Neural cell (in vitro differentiated cells): ENCODE data around the gene PGLYRP1. TPM values are rescaled to one million over a fixed set of nuclear protein-coding genes. Genes with fewer than 3 reads are reported as not detected.

Source experiments
- H2AFZ ChIP-seq: fragments of 200-600, 300-800 bp; sonication (generic), shearing (Covaris generic); 2 replicates; pipeline ENCODE4 v1.6.0; 2014; ENCODE audit warnings: low read depth, mild to moderate bottlenecking, antibody characterized with exemption, low read length, moderate library complexity
- H3F3A ChIP-seq: fragments of 200-600 bp; shearing (Covaris generic); 2 replicates; pipeline ENCODE4 v1.6.1; 2016; ENCODE audit warnings: mild to moderate bottlenecking, moderate library complexity, mixed read lengths, antibody characterized with exemption, low read length; ENCODE audit not compliant: insufficient read depth, poor library complexity, severe bottlenecking
- H3K27ac ChIP-seq: fragments of 200-600, 300-800 bp; sonication (generic), shearing (Covaris generic); 2 replicates; pipeline ENCODE4 v1.5.1; 2014; ENCODE audit warnings: mild to moderate bottlenecking, low read length, moderate library complexity
- H3K27me3 ChIP-seq: fragments of 300-800, 200-600 bp; sonication (generic), shearing (Covaris generic); 2 replicates; pipeline ENCODE4 v1.6.0; 2014; ENCODE audit warnings: mild to moderate bottlenecking, low read depth, low read length, moderate library complexity; ENCODE audit not compliant: insufficient read depth
- H3K36me3 ChIP-seq: fragments of 300-800, 200-600 bp; sonication (generic), shearing (Covaris generic); 2 replicates; pipeline ENCODE4 v1.5.1; 2014; ENCODE audit warnings: mild to moderate bottlenecking, antibody characterized with exemption, low read length, moderate library complexity; ENCODE audit not compliant: insufficient read depth
- H3K4me2 ChIP-seq: fragments of 300-800, 200-600 bp; sonication (generic), shearing (Covaris generic); 2 replicates; pipeline ENCODE4 v1.6.0; 2014; ENCODE audit warnings: mild to moderate bottlenecking, low read length
- H3K4me3 ChIP-seq: fragments of 300-800, 200-600 bp; sonication (generic), shearing (Covaris generic); 2 replicates; pipeline ENCODE4 v1.5.1; 2014; ENCODE audit warnings: mild to moderate bottlenecking, low read length, moderate library complexity
- H3K79me2 ChIP-seq: fragments of 200-600 bp; shearing (Covaris generic); replicated peaks from 2 replicates; pipeline ENCODE4 v1.6.0; 2014; ENCODE audit warnings: mild to moderate bottlenecking, low read length, moderate library complexity; ENCODE audit not compliant: insufficient read depth
- H3K9ac ChIP-seq: fragments of 300-800, 200-600 bp; sonication (generic), shearing (Covaris generic); 2 replicates; pipeline ENCODE4 v1.6.1; 2016; ENCODE audit warnings: mild to moderate bottlenecking, low read length, mixed read lengths
- H3K9me2 ChIP-seq: fragments of 200-600 bp; shearing (Covaris generic); 2 replicates; pipeline ENCODE4 v1.6.1; 2016; ENCODE audit warnings: mild to moderate bottlenecking, low read length, mixed read lengths; ENCODE audit not compliant: insufficient read depth
- H3K9me3 ChIP-seq: fragments of 200-600, 300-800 bp; sonication (generic), shearing (Covaris generic); 2 replicates; pipeline ENCODE4 v1.6.1; 2016; ENCODE audit warnings: mild to moderate bottlenecking, mixed run types, low read length, moderate library complexity, mixed read lengths
- H4K20me1 ChIP-seq: fragments of 200-600 bp; shearing (Covaris generic); 2 replicates; pipeline ENCODE4 v1.6.1; 2016; ENCODE audit warnings: mild to moderate bottlenecking, mixed run types; ENCODE audit not compliant: insufficient read depth
- CTCF ChIP-seq: fragments of 450-650 bp; IDR thresholded peaks from 2 replicates; pipeline ENCODE4 v1.5.1; 2014; ENCODE audit warnings: antibody characterized with exemption, mild to moderate bottlenecking, moderate library complexity; ENCODE audit not compliant: poor library complexity, severe bottlenecking
- EP300 ChIP-seq: fragments of 450-650 bp; conservative IDR thresholded peaks from 2 replicates; pipeline ENCODE4 v1.6.1; 2014; ENCODE audit warnings: antibody characterized with exemption, mild to moderate bottlenecking, moderate library complexity; ENCODE audit not compliant: poor library complexity, severe bottlenecking
- EZH2 ChIP-seq: fragments of 200-600, 300-800 bp; shearing (Covaris generic), sonication (generic); IDR thresholded peaks from 2 replicates; pipeline ENCODE4 v1.6.1; 2014; ENCODE audit warnings: antibody characterized with exemption, low read length, borderline replicate concordance, mild to moderate bottlenecking; ENCODE audit not compliant: insufficient read depth, poor library complexity, severe bottlenecking
- MXI1 ChIP-seq: fragments of 450-650 bp; conservative IDR thresholded peaks from 2 replicates; pipeline ENCODE4 v1.6.1; 2014; ENCODE audit warnings: antibody characterized with exemption, mild to moderate bottlenecking; ENCODE audit not compliant: poor library complexity, severe bottlenecking
- POLR2AphosphoS5 ChIP-seq: IDR thresholded peaks from 2 replicates; pipeline ENCODE4 v1.6.1; 2012
- RAD21 ChIP-seq: fragments of 450-650 bp; conservative IDR thresholded peaks from 2 replicates; pipeline ENCODE4 v1.6.1; 2014; ENCODE audit warnings: antibody characterized with exemption, mild to moderate bottlenecking, moderate library complexity
- REST ChIP-seq: IDR thresholded peaks from 2 replicates; pipeline ENCODE4 v1.6.1; 2012; ENCODE audit warnings: borderline replicate concordance
- SMC3 ChIP-seq: fragments of 450-650 bp; conservative IDR thresholded peaks from 2 replicates; pipeline ENCODE4 v1.6.1; 2014; ENCODE audit warnings: antibody characterized with exemption, mild to moderate bottlenecking, moderate library complexity; ENCODE audit not compliant: poor library complexity
- TAF1 ChIP-seq: IDR thresholded peaks from 2 replicates; pipeline ENCODE4 v1.6.1; 2012; ENCODE audit warnings: low read depth
- polyA plus RNA-seq: library from polyadenylated mRNA; depleted of rRNA; stranded (reverse); fragments of >200 nt; gene quantifications from 2 replicates; pipeline ENCODE4 v1.2.3, GENCODE V29; 2014

The PGLYRP1 gene
- polyA plus RNA-seq, 1 donor from 2014 or later = not detected

- no peak overlapping the region for H3K4me2 ChIP-seq
- H3K79me2 ChIP-seq = no peaks in the 10 kb centered on the region
- H3F3A ChIP-seq = no peaks in the 10 kb centered on the region
- H4K20me1 ChIP-seq = no peaks in the 10 kb centered on the region
- no peak overlapping the region for H3K4me3 ChIP-seq
- H3K36me3 ChIP-seq = no peaks in the 10 kb centered on the region
- no peak overlapping the region for H2AFZ ChIP-seq
- no peaks in the 10 kb centered on the region for H3K9me3 ChIP-seq
- H3K27me3 ChIP-seq = no peaks in the 10 kb centered on the region
- H3K27ac ChIP-seq = no peak overlapping the region
- no peak overlapping the region for H3K9ac ChIP-seq
- H3K9me2 ChIP-seq = no peaks in the 10 kb centered on the region
- TF ChIP-seq CTCF = no peak
- no peak for TF ChIP-seq MXI1
- no peak for TF ChIP-seq TAF1
- TF ChIP-seq EZH2 = no peak
- no peak for TF ChIP-seq REST
- no peak for TF ChIP-seq EP300
- no peak for TF ChIP-seq SMC3
- TF ChIP-seq POLR2AphosphoS5 = no peak
- TF ChIP-seq RAD21 = no peak
Observed at GRCh38 chr19:46049597-46049996, 26.7 kb upstream of the PGLYRP1 start.

- no peak overlapping the region for H3K4me3 ChIP-seq
Observed at GRCh38 chr19:46043519-46043918, 20.7 kb upstream of the PGLYRP1 start.

More at GRCh38 chr19:46043519-46043918, 20.7 kb upstream of the PGLYRP1 start:
- Histone ChIP-seq H3F3A (no peaks in the 10 kb centered on the region), H2AFZ (no peak overlapping the region), H3K9me3 (no peaks in the 10 kb centered on the region), H3K9me2 (no peaks in the 10 kb centered on the region), H3K36me3 (no peaks in the 10 kb centered on the region), H4K20me1 (no peaks in the 10 kb centered on the region), H3K9ac (no peak overlapping the region), H3K27ac (no peak overlapping the region), H3K4me2 (no peak overlapping the region), H3K79me2 (no peaks in the 10 kb centered on the region), H3K27me3 (no peaks in the 10 kb centered on the region)
- TF ChIP-seq SMC3 = no peak
- TF ChIP-seq RAD21 = no peak
- TF ChIP-seq MXI1 = no peak
- TF ChIP-seq CTCF = no peak
- no peak for TF ChIP-seq EZH2
- TF ChIP-seq POLR2AphosphoS5 = no peak
- TF ChIP-seq REST = no peak
- TF ChIP-seq EP300 = no peak
- TF ChIP-seq TAF1 = no peak
